Esophagus muscularis mucosa (tissue), 4 donors: ENCODE results near the gene KRTAP5-10. TPM values are rescaled to one million over a fixed set of nuclear protein-coding genes. Genes with fewer than 3 reads are reported as not detected.
"Not testable (repeated sequence)": the region's sequence is repeated elsewhere in the genome, so short reads cannot be mapped to it uniquely, and the experiment has no call there.

Experiments used
- DNase-seq: peaks from one replicate; pipeline ENCODE4 v3.0.0-alpha.2; 2017; ENCODE audit errors: extremely low spot score
- H3K27ac ChIP-seq, 4 donors: fragments of 200-600 bp; sonication (generic); replicated peaks in 1 of 4; 1 replicate in 3 of 4; 2 replicates in 1 of 4; pipeline ENCODE4 v1.5.1; 2016 to 2019; ENCODE audit warnings: mild to moderate bottlenecking in 1 of 4
- H3K27me3 ChIP-seq, 4 donors: fragments of 200-600 bp; sonication (generic); one replicate each; pipeline versions ENCODE4 v1.5.1 to v1.6.0; 2016 to 2019
- H3K36me3 ChIP-seq, 4 donors: fragments of 200-600 bp; sonication (generic); one replicate each; pipeline ENCODE4 v1.5.1; 2016 to 2019
- H3K4me1 ChIP-seq, 4 donors: fragments of 200-600 bp; sonication (generic); one replicate each; pipeline ENCODE4 v1.5.1; 2016 to 2019
- H3K4me3 ChIP-seq, 4 donors: fragments of 200-600 bp; sonication (generic); 1 replicate in 2 of 4; 2 replicates in 2 of 4; pipeline ENCODE4 v1.5.1; 2016 to 2019; ENCODE audit warnings: mild to moderate bottlenecking in 4 of 4, moderate library complexity in 1 of 4
- H3K9me3 ChIP-seq, 4 donors: fragments of 200-600 bp; sonication (generic); 1 replicate in 3 of 4; 2 replicates in 1 of 4; pipeline ENCODE4 v1.5.1; 2016 to 2019
- WGBS: methylation state at CpG from one replicate; pipeline ENCODE4 v1.1.5; 2018; 5-methylcytosine and 5-hydroxymethylcytosine counted together
- intact Hi-C: fragments of 100-400 bp; cut with DNase I; formaldehyde crosslinking; loops from one replicate; pipeline ENCODE4 v1.15.1; 2023
- total RNA-seq, 4 donors: library from RNA; depleted of rRNA; stranded (reverse); fragments of >200 nt; gene quantifications; one replicate each; pipeline versions ENCODE4 v1.1.0 to v1.2.1, GENCODE V29; 2016
- TF ChIP-seq, protein P1 (sequence below), 3 experiments: fragments of 200-600 bp in 2 of 3; fragments of 450-650 bp in 1 of 3; sonication (generic) in 2 of 3; IDR thresholded peaks; one replicate each; pipeline ENCODE4 v1.5.1; 2017 to 2019; ENCODE audit warnings: antibody characterized with exemption in 3 of 3, mild to moderate bottlenecking in 2 of 3, moderate library complexity in 1 of 3

KRTAP5-10 gene
- total RNA-seq, 4 donors from 2014 or later, result not detected

DNA sequence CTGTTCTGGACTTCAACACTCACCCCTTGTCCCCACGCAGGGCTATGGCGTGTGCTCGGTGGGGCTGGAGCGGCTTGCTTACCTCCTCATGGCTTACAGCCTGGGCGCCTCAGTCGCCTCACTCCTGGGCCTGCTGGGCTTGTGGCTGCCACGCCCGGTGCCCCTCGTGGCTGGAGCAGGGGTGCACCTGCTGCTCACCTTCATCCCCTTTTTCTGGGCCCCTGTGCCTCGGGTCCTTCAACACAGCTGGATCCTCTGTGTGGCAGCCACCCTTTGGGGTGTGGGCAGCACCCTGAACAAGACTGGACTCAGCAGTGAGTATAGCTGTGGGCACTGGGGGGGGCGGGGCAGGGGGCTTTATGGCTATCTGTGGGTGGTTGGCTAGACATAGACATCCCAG, 37.9 kb downstream of the KRTAP5-10 start:
- H3K27me3 ChIP-seq, result peaks cover 0 to 74% (median 11%) of the 10 kb centered on the region in 4 donors
- intact Hi-C loops, DNase-seq: not testable (repeated sequence)

DNA sequence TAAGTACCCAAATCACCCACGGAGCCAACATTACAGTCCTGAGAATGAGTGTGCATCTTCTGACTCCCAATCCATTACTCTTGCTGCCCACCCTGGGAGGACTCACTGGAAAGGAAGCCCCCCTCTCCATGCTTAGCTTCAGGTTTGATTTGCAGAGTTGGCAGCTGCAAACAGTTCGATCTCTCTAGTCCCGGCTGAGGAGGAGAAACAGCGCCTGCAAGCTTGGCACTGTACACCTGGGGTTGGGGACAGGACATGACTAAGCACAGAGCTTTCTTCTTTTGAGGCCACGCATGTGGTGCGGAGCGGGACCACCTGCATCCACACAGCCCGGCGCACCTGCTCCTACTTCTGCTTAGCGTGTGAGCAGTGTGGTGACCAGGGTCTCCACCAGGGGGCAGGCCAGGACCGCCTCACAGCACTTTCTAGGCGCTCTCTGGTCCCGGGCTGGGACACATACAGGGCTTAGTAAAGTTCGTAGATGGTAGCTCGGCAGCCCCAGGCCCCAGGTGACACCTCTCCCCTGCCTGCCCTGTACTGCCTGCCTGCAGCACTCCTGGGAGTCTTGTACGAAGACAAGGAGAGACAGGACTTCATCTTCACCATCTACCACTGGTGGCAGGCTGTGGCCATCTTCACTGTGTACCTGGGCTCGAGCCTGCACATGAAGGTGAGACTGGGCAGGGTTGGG, 39.6 kb downstream of the KRTAP5-10 start:
- H3K4me3 ChIP-seq, H3K36me3 ChIP-seq, H3K9me3 ChIP-seq, intact Hi-C loops, DNase-seq, H3K27ac ChIP-seq: not testable (repeated sequence)
- Histone ChIP-seq H3K27me3 (peaks cover 0 to 91% (median 11%) of the 10 kb centered on the region in 4 donors), H3K4me1 (peaks cover 3 to 11% (median 9%) of the 10 kb centered on the region in 4 donors)
- 20% methylated on average over 1 of the region's 17 CpGs for WGBS
- TF ChIP-seq, protein P1, sequence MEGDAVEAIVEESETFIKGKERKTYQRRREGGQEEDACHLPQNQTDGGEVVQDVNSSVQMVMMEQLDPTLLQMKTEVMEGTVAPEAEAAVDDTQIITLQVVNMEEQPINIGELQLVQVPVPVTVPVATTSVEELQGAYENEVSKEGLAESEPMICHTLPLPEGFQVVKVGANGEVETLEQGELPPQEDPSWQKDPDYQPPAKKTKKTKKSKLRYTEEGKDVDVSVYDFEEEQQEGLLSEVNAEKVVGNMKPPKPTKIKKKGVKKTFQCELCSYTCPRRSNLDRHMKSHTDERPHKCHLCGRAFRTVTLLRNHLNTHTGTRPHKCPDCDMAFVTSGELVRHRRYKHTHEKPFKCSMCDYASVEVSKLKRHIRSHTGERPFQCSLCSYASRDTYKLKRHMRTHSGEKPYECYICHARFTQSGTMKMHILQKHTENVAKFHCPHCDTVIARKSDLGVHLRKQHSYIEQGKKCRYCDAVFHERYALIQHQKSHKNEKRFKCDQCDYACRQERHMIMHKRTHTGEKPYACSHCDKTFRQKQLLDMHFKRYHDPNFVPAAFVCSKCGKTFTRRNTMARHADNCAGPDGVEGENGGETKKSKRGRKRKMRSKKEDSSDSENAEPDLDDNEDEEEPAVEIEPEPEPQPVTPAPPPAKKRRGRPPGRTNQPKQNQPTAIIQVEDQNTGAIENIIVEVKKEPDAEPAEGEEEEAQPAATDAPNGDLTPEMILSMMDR (IDR thresholded peaks at IDR 0.05), result peak in 2 of 3 experiments; percentile 8 to 29

More for the DNA sequence above, 37.9 kb downstream of the KRTAP5-10 start:
- peaks cover 3 to 11% (median 9%) of the 10 kb centered on the region in 4 donors for H3K4me1 ChIP-seq
- H3K36me3 ChIP-seq, H3K27ac ChIP-seq, H3K9me3 ChIP-seq, H3K4me3 ChIP-seq: not testable (repeated sequence)
- 89% methylated on average over 6 of the region's 11 CpGs for WGBS

DNA sequence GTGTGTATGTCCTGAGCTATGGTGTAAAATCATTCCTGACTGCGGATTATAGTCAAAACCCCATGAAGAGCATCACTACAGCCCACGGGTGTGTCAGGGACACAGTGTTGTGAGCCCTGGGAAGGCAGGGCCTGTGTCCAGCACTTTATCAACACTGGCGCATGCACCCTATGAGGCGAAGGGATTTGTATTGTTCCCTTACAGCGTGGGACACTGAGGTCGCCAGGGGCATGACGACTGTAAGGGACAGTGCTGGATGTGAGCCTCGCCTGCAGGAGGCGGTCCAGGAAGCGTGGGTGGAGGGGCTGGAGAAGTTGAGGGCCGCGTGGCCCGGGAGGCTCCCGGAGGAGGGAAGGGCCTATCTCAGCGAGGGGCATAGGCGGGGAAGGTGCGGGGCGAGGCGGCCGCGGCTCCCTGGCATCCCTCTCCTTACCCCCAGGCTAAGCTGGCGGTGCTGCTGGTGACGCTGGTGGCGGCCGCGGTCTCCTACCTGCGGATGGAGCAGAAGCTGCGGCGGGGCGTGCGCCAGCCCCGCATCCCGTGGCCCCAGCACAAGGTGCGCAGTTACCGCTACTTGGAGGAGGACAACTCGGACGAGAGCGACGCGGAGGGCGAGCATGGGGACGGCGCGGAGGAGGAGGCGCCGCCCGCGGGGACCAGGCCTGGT, 41.6 kb downstream of the KRTAP5-10 start:
- Histone ChIP-seq H3K27me3 (peaks cover 0 to 80% (median 11%) of the 10 kb centered on the region in 4 donors), H3K4me1 (peaks cover 3 to 11% (median 9%) of the 10 kb centered on the region in 4 donors), H3K4me3 (peak overlapping the region in 2 of 4 donors; percentile 18 to 23)
- WGBS, result 30% methylated on average over 20 of the region's 48 CpGs
- H3K9me3 ChIP-seq, intact Hi-C loops, H3K36me3 ChIP-seq, DNase-seq, H3K27ac ChIP-seq: not testable (repeated sequence)

DNA sequence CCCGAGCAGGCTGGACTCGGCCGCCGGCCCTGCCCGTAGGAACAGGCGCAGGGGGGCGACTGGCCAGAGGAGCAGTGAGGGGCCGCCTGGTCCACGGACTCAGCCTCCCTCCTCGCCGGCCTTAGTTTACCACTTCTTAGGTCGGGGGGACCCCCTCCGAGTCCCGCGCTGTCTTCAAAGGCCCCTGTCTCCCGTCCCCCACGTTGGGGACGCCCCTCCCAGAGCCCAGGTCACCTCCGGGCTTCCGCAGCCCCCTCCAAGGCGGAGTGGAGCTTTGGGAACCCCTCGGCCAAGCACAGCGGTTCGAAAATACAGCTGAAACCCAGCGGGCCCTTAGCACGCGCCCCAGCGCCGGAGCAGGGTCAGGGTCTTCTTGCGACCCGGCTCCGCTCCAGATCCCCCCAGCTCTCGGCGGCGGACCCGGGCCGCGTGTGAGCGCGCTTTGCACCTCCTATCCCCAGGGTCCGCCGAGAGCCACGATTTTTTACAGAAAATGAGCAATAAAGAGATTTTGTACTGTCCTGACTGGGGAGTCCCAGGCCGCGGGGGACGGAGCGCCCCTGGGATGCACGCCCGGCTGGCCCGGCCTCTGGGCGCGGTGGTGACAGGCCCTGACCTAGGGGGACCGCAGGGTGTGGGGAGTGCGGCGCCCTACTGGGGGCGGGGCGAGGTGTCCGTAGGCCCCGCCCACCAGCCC, 42.3 kb downstream of the KRTAP5-10 start:
- Histone ChIP-seq H3K27me3 (peaks cover 0 to 73% (median 7%) of the 10 kb centered on the region in 4 donors), H3K4me3 (peak overlapping the region in 2 of 4 donors; percentile 18 to 23), H3K4me1 (peaks cover 3 to 11% (median 9%) of the 10 kb centered on the region in 4 donors)
- DNase-seq, intact Hi-C loops, H3K36me3 ChIP-seq, H3K27ac ChIP-seq, H3K9me3 ChIP-seq: not testable (repeated sequence)
- WGBS, result 0% methylated on average over 6 of the region's 59 CpGs

DNA sequence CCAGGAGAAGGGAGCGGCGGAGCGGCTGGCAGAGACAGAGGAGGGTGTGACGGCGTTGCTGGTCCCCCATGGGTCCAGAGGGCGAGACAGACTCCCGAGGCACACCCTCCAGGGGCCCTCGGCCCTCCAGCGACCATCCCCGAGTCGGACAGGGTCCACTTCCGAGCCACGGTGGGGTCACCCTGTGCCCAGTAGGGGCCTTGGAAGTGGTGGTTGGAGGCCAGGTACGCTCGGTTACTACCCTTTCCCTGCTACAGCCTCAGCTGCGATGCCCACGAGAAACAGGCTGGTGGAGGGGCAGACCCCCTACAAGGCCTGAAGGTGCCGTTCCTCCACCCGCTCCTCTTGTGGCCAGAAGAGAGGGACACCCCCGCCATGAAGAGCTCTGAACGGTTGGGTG, 42.9 kb downstream of the KRTAP5-10 start:
- H3K27me3 ChIP-seq, result peaks cover 0 to 67% (median 3%) of the 10 kb centered on the region in 4 donors
- not testable (repeated sequence) for H3K36me3 ChIP-seq

DNA sequence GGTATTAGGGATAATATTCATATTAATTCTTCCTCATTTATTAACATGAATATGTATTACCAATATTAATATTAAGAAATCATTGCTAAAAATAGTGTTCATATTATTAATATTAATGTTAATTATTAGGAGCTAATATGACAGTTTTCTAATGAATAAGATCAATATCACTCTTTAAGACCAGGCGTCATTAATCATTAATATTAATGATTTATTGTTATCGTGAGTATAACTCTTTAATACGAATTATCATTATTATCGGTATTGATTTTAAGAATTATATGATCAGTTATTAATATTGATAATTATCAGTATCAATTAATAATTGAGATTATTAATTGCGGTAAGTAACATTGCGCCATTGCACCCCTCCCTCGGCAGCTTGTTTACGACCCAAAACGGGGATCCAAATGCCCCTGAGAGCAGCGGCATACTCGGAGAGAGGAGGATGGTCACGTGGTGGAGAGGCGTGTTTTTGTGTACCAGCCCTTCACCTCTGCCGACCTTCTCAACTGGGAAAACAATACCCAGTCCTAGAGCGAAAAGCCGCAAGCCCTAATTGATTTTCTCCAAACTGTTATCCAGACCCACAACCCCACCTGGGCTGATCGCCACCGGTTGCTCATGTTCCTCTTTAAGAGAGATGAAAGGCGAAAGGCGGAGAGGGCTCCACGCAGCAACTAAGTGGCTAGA, 46.0 kb downstream of the KRTAP5-10 start:
- DNase-seq, H3K9me3 ChIP-seq, H3K36me3 ChIP-seq, H3K27ac ChIP-seq, H3K4me3 ChIP-seq, intact Hi-C loops: not testable (repeated sequence)
- peaks cover 0 to 46% (median 3%) of the 10 kb centered on the region in 4 donors for H3K27me3 ChIP-seq
- WGBS, result 83% methylated on average over 21 of the region's 21 CpGs
- peaks cover 3 to 11% (median 9%) of the 10 kb centered on the region in 4 donors for H3K4me1 ChIP-seq

More for the DNA sequence above, 42.9 kb downstream of the KRTAP5-10 start:
- H3K4me1 ChIP-seq, result peaks cover 3 to 11% (median 9%) of the 10 kb centered on the region in 4 donors
- H3K9me3 ChIP-seq, H3K4me3 ChIP-seq, H3K27ac ChIP-seq, intact Hi-C loops, DNase-seq: not testable (repeated sequence)
- WGBS, result no CpG with 5 or more reads among the region's 21 CpGs

DNA sequence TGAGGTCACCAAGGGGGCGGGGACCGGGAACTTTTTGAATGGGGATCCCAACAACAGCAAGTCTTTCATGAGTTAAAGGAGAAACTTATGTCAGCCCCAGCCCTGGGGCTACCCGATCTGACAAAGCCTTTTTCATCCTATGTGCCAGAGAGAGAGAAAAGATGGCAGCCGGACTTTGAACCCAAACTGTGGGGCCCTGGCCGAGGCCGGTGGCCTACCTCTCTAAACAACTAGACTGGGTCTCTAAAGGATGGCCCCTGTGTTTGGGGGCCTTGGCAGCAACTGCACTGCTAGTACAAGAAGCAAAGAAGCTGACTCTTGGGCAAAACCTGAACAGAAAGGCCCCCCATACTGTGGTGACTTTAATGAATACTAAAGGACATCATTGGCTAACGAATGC, 48.6 kb downstream of the KRTAP5-10 start:
- H3K27ac ChIP-seq, intact Hi-C loops, H3K4me3 ChIP-seq, H3K4me1 ChIP-seq, H3K36me3 ChIP-seq, H3K9me3 ChIP-seq, DNase-seq: not testable (repeated sequence)
- 74% methylated on average over 4 of the region's 7 CpGs for WGBS
- peaks cover 0 to 25% (median 0%) of the 10 kb centered on the region in 4 donors for H3K27me3 ChIP-seq

DNA sequence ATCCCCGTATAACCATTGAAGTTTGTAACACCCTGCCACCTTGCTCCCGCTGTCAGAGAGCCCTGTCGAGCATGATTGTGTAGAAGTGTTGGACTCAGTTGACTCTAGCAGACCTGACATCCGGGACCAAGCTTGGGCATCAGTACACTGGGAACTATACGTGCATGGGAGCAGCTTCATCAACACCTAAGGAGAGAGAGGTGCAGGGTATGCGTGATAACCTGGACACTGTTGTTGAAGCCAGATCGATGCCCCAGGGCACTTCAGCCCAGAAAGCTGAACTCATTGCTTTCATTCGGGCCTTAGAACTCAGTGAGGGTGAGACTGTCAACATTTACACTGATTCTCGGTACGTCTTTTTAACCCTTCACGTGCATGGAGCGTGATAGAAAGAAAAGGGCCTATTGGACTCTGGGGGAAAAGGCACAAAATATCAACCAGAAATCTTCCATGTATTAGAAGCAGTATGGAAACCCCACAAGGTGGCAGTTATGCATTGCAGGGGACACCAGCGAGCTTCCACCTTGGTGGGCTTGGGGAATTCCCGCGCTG, 49.1 kb downstream of the KRTAP5-10 start:
- peaks cover 0 to 20% (median 0%) of the 10 kb centered on the region in 4 donors for H3K27me3 ChIP-seq
- H3K36me3 ChIP-seq, H3K4me1 ChIP-seq, DNase-seq, H3K4me3 ChIP-seq, intact Hi-C loops, H3K27ac ChIP-seq, H3K9me3 ChIP-seq: not testable (repeated sequence)
- WGBS, result 61% methylated on average over 12 of the region's 15 CpGs

DNA sequence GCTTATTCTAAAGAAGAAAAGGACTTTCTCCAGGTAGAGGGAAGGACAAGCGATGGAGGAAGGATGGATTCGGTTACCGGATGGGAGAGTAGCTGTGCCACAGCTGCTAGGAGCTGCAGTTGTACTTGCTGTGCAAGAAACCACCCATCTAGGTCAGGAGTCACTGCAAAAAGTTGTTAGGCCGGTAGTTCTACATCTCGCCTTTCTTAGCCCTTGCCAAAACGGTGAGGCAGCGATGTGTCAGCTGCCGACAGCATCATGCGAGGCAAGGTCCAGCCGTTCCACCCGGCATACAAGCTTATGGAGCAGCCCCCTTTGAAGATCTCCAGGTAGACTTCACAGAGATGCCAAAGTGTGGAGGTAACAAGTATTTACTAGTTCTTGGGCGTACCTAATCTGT, 49.6 kb downstream of the KRTAP5-10 start:
- DNase-seq, H3K27ac ChIP-seq, H3K36me3 ChIP-seq, H3K9me3 ChIP-seq, H3K4me3 ChIP-seq, H3K4me1 ChIP-seq, intact Hi-C loops: not testable (repeated sequence)
- H3K27me3 ChIP-seq, result peaks cover 0 to 15% (median 0%) of the 10 kb centered on the region in 4 donors
- 78% methylated on average over 12 of the region's 12 CpGs for WGBS
